ENCODE data around the gene CKS1B.

The CKS1B gene

DNA sequence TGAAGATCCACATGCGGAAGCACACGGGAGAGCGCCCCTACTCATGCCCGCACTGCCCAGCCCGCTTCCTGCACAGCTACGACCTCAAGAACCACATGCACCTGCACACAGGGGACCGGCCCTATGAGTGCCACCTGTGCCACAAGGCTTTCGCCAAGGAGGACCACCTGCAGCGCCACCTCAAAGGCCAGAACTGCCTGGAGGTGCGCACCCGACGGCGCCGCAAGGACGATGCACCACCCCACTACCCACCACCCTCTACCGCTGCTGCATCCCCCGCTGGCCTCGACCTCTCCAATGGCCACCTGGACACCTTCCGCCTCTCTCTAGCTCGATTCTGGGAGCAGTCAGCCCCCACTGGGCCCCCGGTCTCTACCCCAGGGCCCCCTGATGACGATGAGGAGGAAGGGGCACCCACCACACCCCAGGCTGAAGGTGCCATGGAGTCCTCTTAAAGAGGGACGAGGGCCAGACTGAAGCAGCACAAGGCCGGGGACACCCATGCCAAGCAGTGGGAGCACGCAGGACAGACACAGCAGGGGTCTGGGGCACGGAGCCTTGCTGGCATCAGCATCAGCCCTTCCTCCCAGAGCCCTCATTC lies 41.9 kb downstream of the CKS1B start:
- no peak for DNase-seq

DNA sequence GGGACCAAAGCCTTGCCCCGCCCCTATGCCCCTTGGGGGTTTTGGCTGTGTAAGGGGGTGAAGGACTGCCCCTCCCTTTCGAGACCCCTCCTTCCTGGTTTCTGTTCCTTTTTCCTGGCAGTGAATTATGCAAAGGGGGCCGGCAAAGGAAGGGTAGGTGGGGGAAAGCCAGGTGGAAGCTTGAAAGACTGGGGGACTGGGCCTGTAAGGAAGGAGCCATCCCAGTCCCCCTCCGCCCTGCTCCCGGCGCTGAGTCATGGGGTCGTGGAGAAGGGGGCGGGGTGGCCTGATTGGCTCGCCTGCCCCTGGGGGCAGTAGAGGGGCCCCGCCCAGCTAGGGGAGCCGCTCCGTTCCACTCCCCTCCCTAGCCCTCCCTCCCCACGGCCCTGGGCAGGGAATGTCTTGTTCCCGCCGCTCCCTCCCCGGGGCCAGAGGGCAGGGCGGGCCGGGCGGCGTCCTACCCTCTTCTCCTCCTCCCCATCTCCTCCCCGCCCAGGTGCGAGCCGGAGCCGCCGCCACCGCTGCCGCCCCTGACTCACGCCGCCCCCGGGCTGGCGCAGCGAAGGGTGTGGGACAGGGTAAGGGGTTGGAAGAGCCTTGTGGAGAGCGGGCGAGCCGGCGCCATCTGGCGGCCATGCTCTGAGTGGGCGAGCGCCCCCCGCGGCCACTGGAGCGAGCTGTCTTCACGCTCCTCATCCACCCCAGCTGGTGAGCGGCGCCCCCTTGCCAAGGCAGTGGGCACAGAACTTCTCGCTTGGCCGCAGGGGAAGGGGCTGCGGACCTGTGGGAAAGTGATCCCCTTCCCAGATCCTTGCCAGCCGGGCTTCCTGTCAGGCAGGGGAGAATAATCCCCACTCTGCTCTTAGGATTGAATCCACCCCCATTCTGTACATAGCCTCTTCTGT lies 42.8 kb downstream of the CKS1B start:
- DNase-seq, result peak; percentile 86

DNA sequence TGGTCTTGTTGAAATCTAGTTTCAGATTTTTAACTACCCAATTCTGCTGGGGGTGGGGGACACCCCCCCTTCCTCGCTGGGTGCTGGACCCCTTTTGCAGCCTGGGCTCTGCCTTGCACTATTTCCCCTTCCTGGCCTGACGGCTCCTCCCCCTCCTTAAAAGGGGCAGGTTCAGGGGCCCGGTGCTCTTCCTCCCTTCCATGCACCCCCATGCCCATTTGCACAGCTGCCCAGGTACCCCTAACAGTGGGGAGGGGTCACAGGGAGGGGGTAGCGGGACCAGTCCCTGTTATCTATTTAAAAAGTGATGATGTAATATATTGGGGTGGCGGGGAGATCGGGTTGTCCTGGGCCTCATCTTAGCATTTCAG lies 43.5 kb downstream of the CKS1B start:
- DNase-seq, result no peak

DNA sequence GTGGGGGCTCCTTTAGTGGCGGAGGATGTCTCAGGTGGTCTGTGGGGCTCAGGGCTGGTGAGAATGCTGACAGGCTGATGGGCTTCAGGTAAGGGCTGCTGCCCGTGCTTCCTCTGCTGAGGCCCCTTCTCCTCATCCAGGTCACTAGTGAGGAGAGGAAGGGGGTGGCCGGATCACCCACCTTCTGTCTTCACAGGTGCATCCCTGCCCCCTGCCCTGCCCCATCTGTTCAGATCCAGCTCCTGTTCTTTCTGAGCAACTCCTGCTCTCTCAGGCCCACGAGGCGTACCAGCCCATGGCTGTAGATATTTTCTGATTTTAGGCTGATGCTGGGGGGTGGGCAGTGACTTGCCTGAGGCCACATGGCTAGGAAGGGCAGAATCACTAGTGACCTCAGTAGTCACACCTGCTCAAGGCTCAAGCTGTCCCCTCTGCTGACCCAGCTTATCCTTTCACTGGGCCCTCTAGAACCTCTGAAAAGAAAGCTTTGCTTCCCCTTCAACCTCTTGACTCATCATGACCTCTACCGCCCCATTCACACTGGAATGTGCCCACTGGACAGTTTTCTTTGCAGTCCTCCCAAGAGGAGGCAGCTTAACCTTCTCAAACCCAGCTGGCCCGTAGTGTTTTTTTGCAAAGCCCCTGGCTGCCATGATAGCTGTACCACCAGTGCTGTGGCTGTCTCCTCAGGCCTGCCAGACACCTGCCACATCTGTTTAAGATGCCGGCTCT lies 44.3 kb downstream of the CKS1B start:
- no peak for DNase-seq

DNA sequence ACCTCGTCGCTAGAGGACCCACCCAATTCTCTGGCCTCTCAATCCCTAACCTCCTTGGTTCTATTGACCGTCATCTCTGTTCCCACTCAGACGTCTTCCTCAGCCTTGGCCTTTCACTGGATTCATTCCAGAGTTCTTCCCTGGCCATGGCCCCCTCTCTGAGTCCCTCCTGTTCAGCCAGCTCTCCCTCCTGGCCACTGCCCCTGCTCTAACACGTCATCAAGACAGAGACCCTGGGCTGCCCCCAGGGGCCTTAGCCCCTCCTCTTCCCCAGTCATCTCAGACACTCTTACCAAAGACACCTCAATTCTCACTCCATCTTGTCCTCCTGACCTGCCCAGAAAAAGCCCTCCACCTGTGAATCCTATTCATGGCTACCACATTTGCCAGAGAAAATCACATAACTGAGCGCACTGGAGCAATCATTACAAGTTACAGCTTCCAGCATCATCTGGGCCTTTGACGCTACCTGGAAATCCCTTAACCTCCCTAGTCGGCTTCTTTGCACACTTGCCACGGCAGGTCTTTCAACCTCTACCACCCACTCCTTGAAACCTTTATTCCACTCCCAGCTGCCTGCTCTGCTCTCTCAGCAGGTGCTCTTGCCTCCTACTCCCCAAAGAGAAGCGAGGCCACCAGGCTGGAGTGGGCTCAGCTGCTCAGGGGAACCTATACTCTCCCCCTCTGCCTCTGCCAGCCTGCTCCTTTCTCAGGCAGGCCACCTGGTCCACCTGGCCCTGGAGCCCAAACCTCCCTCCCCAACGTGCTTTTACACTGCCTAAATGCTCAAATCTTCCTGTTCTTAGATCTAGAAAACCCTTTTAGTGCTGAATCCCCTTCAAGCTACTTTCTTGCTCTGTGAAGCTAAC lies 45.1 kb downstream of the CKS1B start:
- DNase-seq, result no peak

DNA sequence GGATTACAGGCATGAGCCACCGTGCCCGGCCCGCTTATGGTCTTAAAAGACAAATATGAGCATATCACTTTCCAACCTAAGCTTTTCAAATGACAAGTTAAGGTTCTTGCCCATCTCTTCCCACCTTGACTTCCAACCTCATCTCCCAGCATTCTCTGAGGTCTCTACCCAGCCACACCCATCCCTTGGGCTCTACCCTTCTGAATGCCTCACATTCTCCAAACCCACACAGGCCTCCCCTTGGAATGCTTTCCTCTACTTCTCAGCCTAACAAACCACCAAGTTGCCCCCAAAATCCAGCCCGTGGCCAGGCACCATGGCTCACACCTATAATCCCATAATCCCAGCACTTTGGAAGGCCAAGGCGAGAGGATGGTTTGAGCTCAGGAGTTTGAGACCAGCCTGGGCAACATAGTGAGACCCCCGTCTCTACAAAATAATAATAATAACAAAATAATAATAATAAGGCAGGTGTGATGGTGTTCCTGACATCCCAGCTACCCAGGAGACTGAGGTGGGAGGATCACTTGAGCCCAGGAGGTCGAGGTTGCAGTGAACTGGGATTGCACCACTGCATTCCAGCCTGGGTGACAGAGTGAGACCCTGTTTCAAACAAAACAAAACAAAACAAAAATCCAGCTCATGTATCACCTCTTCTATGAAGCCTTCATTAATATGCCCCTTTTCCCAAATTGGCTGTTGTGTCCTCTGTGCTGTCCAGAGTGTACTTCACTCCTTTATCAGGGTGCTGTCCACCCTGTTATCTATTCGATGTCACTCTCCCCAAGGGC lies 47.9 kb downstream of the CKS1B start:
- DNase-seq, result no peak

DNA sequence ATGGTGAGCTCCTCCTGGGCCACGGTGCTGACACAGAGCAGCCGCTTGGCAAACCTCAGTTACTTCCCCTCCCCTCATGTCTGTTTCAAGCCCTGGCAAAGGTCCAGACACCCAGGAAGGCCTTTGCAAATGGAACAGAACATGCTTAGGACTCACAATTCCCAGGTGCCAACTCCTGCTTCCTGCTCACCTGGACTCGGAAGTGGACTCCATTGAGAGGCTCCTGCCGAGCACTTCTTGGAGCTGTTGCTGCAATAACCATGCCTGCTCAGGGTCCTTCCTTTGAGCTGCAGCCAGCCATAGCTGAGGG lies 48.4 kb downstream of the CKS1B start:
- DNase-seq, result no peak

DNA sequence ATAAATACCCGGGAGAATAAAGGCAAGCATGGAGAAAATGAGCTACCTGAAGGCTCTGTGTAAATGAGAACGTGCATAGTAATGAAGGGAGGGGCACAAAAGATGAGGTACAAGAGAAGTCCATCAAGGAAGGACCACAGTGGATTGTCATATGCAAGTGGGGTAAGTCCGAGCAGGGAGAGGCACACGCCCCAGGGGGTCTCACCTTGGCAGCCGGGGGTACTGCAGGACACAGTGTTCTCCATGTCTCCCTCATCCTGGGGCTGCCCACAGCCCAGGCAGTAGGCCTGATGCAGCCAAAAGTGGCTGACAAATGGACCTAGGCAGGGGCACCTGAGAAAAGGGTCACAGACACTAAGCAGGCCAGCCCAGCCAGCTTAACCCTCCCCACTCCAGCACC lies 49.1 kb downstream of the CKS1B start:
- no peak for DNase-seq

DNA sequence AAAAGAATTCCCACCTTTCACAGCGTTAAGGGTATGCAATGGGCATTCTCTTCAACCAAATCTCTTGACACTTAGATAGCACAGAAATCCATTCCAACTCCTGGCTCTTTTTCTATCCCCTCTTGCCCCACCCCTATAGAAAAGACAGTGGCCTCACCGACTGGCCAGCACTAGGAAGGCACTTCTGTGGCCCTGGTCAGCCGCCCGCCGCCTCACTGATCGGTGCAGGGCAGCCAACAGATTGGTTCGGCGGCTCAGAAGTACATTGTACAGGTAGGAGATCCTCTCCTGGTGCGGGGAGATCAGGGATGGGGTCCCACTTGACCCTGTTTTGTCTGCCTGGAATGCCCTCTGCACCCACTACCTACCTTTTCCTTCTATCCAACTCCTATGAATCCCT lies 49.8 kb downstream of the CKS1B start:
- no peak for DNase-seq

DNA sequence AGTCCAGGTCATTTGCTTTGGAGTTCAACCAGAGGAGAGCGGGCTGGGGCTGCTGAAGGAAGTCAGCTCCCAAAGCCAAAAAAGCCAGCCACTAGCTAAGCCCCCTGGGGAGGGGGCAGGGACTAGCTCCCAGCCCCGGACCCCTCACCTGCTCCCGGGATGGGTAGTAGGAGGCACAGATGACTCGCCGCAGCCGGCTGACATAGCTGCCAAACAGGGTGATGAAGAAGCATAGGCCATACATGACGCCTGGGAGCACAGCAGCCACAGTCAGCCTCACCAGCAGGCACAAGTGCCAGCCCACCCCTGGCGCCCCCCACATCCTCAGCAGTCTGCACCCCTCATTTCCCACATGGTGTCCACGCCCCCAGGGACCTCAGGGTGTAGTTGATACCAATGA lies 51.7 kb downstream of the CKS1B start:
- DNase-seq, result no peak

DNA sequence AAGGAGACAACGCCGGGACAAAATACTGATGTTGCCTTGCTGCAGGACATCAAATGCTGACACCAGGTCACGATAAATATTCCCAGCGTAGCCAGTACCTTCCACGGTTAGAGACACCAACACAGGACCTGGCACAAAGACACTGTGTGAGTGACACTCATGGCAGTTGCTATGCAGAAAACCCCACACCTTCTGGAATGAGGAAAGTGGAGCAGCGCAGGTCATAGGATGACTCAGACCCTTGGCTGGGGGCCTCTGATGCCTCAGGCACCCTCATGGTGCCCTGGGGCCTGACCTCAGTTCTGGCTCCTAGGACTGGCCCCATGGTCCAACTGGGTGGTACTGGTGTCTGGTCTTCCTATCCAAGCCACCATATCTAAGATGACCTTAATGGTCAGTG lies 52.1 kb downstream of the CKS1B start:
- no peak for DNase-seq
